ENCODE data around the gene HLF.

DNA sequence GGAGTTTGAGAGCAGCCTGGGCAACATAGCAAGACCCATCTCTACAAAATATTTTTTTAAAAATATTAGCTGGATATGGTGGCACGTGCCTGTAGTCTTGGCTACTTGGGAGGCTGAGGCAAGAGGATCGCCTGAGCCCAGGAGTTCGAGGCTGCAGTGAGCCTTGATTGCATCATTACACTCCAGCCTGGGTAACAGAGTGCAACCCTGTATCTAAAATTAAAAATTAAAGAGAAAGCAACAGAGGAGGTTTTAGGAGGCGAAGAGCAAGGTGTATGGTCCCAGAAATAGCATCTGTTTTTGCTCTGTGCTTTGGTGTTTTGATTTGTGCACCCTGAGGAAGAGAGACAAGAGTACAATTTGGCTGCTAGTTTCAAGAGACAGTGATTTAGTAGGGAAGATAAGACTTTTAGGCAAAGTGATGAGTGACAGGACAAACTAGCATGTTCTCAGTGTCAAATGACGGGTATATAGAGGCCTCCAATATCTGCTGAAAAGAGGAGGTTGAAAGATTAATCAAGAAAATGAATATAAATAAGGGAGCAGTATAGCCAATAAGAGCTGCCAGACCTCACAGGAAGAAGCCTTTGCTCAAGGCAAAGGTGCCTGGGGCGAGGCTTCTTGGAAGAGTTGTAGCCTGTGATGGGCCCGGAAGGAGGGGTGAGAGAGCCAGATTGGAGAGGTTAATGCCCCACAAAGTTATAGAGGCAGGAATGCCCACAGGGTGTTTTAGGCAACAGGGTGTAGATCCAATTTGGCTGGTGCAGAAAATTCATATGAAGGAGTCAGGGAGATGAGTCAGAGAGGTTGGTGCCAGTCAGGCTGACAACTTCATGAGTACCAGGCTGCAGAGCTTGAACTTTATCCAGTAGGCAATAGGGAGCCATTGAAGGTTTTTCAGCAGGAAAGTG, 11.4 kb downstream of the HLF start:
- TF ChIP-seq, protein P1, sequence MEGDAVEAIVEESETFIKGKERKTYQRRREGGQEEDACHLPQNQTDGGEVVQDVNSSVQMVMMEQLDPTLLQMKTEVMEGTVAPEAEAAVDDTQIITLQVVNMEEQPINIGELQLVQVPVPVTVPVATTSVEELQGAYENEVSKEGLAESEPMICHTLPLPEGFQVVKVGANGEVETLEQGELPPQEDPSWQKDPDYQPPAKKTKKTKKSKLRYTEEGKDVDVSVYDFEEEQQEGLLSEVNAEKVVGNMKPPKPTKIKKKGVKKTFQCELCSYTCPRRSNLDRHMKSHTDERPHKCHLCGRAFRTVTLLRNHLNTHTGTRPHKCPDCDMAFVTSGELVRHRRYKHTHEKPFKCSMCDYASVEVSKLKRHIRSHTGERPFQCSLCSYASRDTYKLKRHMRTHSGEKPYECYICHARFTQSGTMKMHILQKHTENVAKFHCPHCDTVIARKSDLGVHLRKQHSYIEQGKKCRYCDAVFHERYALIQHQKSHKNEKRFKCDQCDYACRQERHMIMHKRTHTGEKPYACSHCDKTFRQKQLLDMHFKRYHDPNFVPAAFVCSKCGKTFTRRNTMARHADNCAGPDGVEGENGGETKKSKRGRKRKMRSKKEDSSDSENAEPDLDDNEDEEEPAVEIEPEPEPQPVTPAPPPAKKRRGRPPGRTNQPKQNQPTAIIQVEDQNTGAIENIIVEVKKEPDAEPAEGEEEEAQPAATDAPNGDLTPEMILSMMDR (IDR thresholded peaks at IDR 0.05), result no peak
- TF ChIP-seq POLR2A (IDR thresholded peaks at IDR 0.05), result no peak
- TF ChIP-seq POLR2AphosphoS5 (IDR thresholded peaks at IDR 0.05), result no peak
